ENCODE data around the gene SMARCA1.

GRCh38 chrX:129525896-129526295 lies 2.6 kb upstream of the SMARCA1 start:
- TF ChIP-seq MED1 (CRISPR knock-in tag; IDR thresholded peaks at IDR 0.05) (no peak), ZNF274 (CRISPR knock-in tag; IDR thresholded peaks at IDR 0.05) (no peak), FOXA1 (IDR thresholded peaks at IDR 0.05) (no peak), FOXA1 (CRISPR knock-in tag; IDR thresholded peaks at IDR 0.05) (no peak), CTCF (CRISPR knock-in tag; IDR thresholded peaks at IDR 0.05) (no peak), BRCA1 (CRISPR knock-in tag; IDR thresholded peaks at IDR 0.05) (no peak), EP300 (IDR thresholded peaks at IDR 0.05; ENCODE audit: low read depth in 2 of 2, low read length in 2 of 2) (no peak), EP300 (CRISPR knock-in tag; IDR thresholded peaks at IDR 0.05; ENCODE audit: borderline replicate concordance) (no peak), ZBTB21 (CRISPR knock-in tag; IDR thresholded peaks at IDR 0.05) (no peak), TAF1 (CRISPR knock-in tag; IDR thresholded peaks at IDR 0.05) (no peak), RXRA (CRISPR knock-in tag; IDR thresholded peaks at IDR 0.05) (no peak), ATF2 (CRISPR knock-in tag; IDR thresholded peaks at IDR 0.05) (no peak), YY1 (IDR thresholded peaks at IDR 0.05; ENCODE audit: insufficient read depth, insufficient replicate concordance, low read depth, low read length) (no peak), ZBTB34 (CRISPR knock-in tag; IDR thresholded peaks at IDR 0.05) (no peak)
